Measurements from ENCODE around the gene HSD11B1L.

HSD11B1L gene

GRCh38 chr19:5690955-5691821, 10.4 kb downstream of the HSD11B1L start:
- FAIRE-seq (peak; percentile 5), DNase-seq (ENCODE audit: insufficient read length) (no peak)
- no peak for TF ChIP-seq TAF1 (IDR thresholded peaks at IDR 0.05; ENCODE audit: borderline replicate concordance, low read depth, low read length)
- no peak for TF ChIP-seq POLR2A (IDR thresholded peaks at IDR 0.05; ENCODE audit: low read depth, low read length)
- TF ChIP-seq POLR2AphosphoS5 (IDR thresholded peaks at IDR 0.05; ENCODE audit: low read depth, low read length), result no peak; the same call in 1 of the 2 replicates

- FAIRE-seq, result no peak
- DNase-seq (ENCODE audit: insufficient read length), result no peak
- no peak for TF ChIP-seq TAF1 (IDR thresholded peaks at IDR 0.05; ENCODE audit: borderline replicate concordance, low read depth, low read length)
- peak; percentile 50; the same call in 1 of the 2 replicates for TF ChIP-seq POLR2A (IDR thresholded peaks at IDR 0.05; ENCODE audit: low read depth, low read length)
- TF ChIP-seq POLR2AphosphoS5 (IDR thresholded peaks at IDR 0.05; ENCODE audit: low read depth, low read length), result peak; percentile 19; the same call in 1 of the 2 replicates
These were observed 11.2 kb downstream of the HSD11B1L start for GRCh38 chr19:5691822-5692722.

GRCh38 chr19:5692723-5693194, 11.9 kb downstream of the HSD11B1L start:
- TF ChIP-seq POLR2AphosphoS5 (IDR thresholded peaks at IDR 0.05; ENCODE audit: low read depth, low read length) (peak; percentile 74; the same call in 1 of the 2 replicates), TAF1 (IDR thresholded peaks at IDR 0.05; ENCODE audit: borderline replicate concordance, low read depth, low read length) (no peak), POLR2A (IDR thresholded peaks at IDR 0.05; ENCODE audit: low read depth, low read length) (no peak)
- FAIRE-seq, result no peak
- DNase-seq (ENCODE audit: insufficient read length), result no peak

GRCh38 chr19:5693195-5694166, 12.7 kb downstream of the HSD11B1L start:
- no peak for FAIRE-seq
- no peak for DNase-seq (ENCODE audit: insufficient read length)

GRCh38 chr19:5694167-5694955, 13.5 kb downstream of the HSD11B1L start:
- FAIRE-seq, result no peak
- no peak for DNase-seq (ENCODE audit: insufficient read length)
- TF ChIP-seq POLR2AphosphoS5 (IDR thresholded peaks at IDR 0.05; ENCODE audit: low read depth, low read length) (peak; percentile 66), TAF1 (IDR thresholded peaks at IDR 0.05; ENCODE audit: borderline replicate concordance, low read depth, low read length) (no peak), POLR2A (IDR thresholded peaks at IDR 0.05; ENCODE audit: low read depth, low read length) (no peak)

More at GRCh38 chr19:5693195-5694166, 12.7 kb downstream of the HSD11B1L start:
- TF ChIP-seq TAF1 (IDR thresholded peaks at IDR 0.05; ENCODE audit: borderline replicate concordance, low read depth, low read length) (no peak), POLR2A (IDR thresholded peaks at IDR 0.05; ENCODE audit: low read depth, low read length) (peak; percentile 58), POLR2AphosphoS5 (IDR thresholded peaks at IDR 0.05; ENCODE audit: low read depth, low read length) (peak; percentile 79)

DNA sequence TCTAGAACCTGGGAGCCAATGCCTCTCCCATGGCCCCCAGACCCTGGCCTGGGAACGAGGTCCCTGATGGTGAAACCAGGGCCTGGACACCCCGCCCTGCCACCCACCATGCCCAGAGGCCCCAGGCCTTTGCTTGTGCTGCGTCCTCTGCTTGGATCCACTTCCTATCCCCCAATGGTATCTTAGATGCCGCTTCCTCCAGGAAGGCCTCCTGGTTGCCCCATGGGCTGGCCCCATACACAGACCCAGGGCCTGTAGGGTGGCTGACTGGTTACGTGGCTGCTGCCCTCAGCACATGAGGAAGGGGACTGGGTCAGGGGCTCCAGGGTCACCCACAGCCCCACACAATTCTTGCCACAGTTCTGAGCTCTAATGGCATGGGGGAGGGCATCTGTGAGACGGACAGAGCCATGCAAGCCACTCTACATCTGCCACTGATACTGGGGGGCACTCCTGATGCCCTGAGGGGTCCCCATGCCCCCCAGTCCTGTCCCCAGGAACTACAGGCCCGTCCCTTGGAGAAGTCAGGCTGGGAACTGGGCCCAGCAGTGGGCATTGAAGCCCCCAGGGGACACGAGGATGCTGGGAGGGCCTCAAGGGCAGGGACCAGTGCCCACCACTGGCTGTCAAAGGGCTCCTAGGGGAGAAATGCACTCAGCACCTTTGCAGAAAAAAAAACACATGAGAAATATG, 14.3 kb downstream of the HSD11B1L start:
- TF ChIP-seq POLR2A (IDR thresholded peaks at IDR 0.05; ENCODE audit: low read depth, low read length) (no peak; the same call in 1 of the 2 replicates), POLR2AphosphoS5 (IDR thresholded peaks at IDR 0.05; ENCODE audit: low read depth, low read length) (no peak), TAF1 (IDR thresholded peaks at IDR 0.05; ENCODE audit: borderline replicate concordance, low read depth, low read length) (no peak)
- DNase-seq (ENCODE audit: insufficient read length), result no peak
- no peak for FAIRE-seq

GRCh38 chr19:5695649-5696195, 14.9 kb downstream of the HSD11B1L start:
- FAIRE-seq (no peak), DNase-seq (ENCODE audit: insufficient read length) (no peak)
- TF ChIP-seq TAF1 (IDR thresholded peaks at IDR 0.05; ENCODE audit: borderline replicate concordance, low read depth, low read length), result no peak
- TF ChIP-seq POLR2AphosphoS5 (IDR thresholded peaks at IDR 0.05; ENCODE audit: low read depth, low read length), result no peak; the same call in 1 of the 2 replicates
- TF ChIP-seq POLR2A (IDR thresholded peaks at IDR 0.05; ENCODE audit: low read depth, low read length), result peak; percentile 29; the same call in 1 of the 2 replicates

- no peak for DNase-seq (ENCODE audit: insufficient read length)
- no peak for FAIRE-seq
- TF ChIP-seq TAF1 (IDR thresholded peaks at IDR 0.05; ENCODE audit: borderline replicate concordance, low read depth, low read length), result no peak
- no peak; the same call in 1 of the 2 replicates for TF ChIP-seq POLR2AphosphoS5 (IDR thresholded peaks at IDR 0.05; ENCODE audit: low read depth, low read length)
These were observed 15.6 kb downstream of the HSD11B1L start for GRCh38 chr19:5696196-5697021.
